ENCODE results near the gene MRPS18B. TPM values are rescaled to one million over a fixed set of nuclear protein-coding genes. Genes with fewer than 3 reads are reported as not detected.

MRPS18B gene
- total and polyA plus RNA-seq, 11 donors, result 84.2 to 219 (median 122) TPM

- ATAC-seq (peak; percentile 68 to 88 (median 84)), DNase-seq (peak; percentile 69 to 87 (median 81))
- H3K27me3 ChIP-seq, result no peaks in the 10 kb centered on the region
- H3K36me3 ChIP-seq, result peaks cover 0 to 56% (median 35%) of the 10 kb centered on the region in 9 donors
- H3K27ac ChIP-seq, result peak overlapping the region; percentile 90 to 99 (median 96)
- H3K9me3 ChIP-seq, result no peaks in the 10 kb centered on the region
- intact Hi-C loops (cut with DNase I), result no loop called here
- H3K4me1 ChIP-seq, result peaks cover 0 to 33% (median 13%) of the 10 kb centered on the region in 12 donors
- peak overlapping the region; percentile 69 to 100 (median 90) for H3K4me3 ChIP-seq
- WGBS, 4 donors, result 0 to 2% (median 1%) methylated on average over 14 to 78 of the region's 78 CpGs
- TF ChIP-seq CTCF (IDR thresholded peaks at IDR 0.05) (no peak), POLR2A (IDR thresholded peaks at IDR 0.05) (peak in 1 of 2 donors; percentile 48)
Observed at GRCh38 chr6:30647242-30648116, 29.8 kb downstream of the MRPS18B start.

- DNase-seq (no peak), ATAC-seq (no peak)
- Histone ChIP-seq H3K4me1 (peaks cover 0 to 25% (median 10%) of the 10 kb centered on the region in 12 donors), H3K9me3 (no peaks in the 10 kb centered on the region), H3K4me3 (no peak overlapping the region), H3K27ac (no peak overlapping the region), H3K27me3 (no peaks in the 10 kb centered on the region), H3K36me3 (peaks cover 8 to 69% (median 61%) of the 10 kb centered on the region in 9 donors)
- intact Hi-C loops (cut with DNase I), result no loop called here
- 86 to 92% (median 88%) methylated on average over 12 of the region's 12 CpGs for WGBS, 4 donors
- TF ChIP-seq CTCF (IDR thresholded peaks at IDR 0.05) (no peak), POLR2A (IDR thresholded peaks at IDR 0.05) (no peak)
Observed at GRCh38 chr6:30651143-30651542, 33.5 kb downstream of the MRPS18B start.

- ATAC-seq (no peak), DNase-seq (no peak)
- Histone ChIP-seq H3K27ac (no peak overlapping the region), H3K36me3 (peaks cover 8 to 100% (median 95%) of the 10 kb centered on the region in 9 donors), H3K4me1 (peaks cover 0 to 6% (median 0%) of the 10 kb centered on the region in 12 donors), H3K27me3 (no peaks in the 10 kb centered on the region), H3K4me3 (no peak overlapping the region), H3K9me3 (no peaks in the 10 kb centered on the region)
- 89 to 92% (median 89%) methylated on average over 19 of the region's 19 CpGs for WGBS, 4 donors
- TF ChIP-seq CTCF (IDR thresholded peaks at IDR 0.05), result no peak
- TF ChIP-seq POLR2A (IDR thresholded peaks at IDR 0.05), result no peak
- intact Hi-C loops (cut with DNase I), result no loop called here
Observed at GRCh38 chr6:30654798-30655742, 37.4 kb downstream of the MRPS18B start.

- intact Hi-C loops (cut with DNase I), result no loop called here
- TF ChIP-seq POLR2A (IDR thresholded peaks at IDR 0.05) (no peak), CTCF (IDR thresholded peaks at IDR 0.05) (no peak)
- H3K4me3 ChIP-seq, result no peak overlapping the region
- H3K27me3 ChIP-seq, result no peaks in the 10 kb centered on the region
- ATAC-seq, result no peak
- H3K9me3 ChIP-seq, result no peaks in the 10 kb centered on the region
- H3K36me3 ChIP-seq, result peaks cover 8 to 100% (median 100%) of the 10 kb centered on the region in 9 donors
- 94 to 98% (median 95%) methylated on average over 3 of the region's 3 CpGs for WGBS, 4 donors
- DNase-seq, result no peak
- H3K4me1 ChIP-seq, result peaks cover 0 to 6% (median 0%) of the 10 kb centered on the region in 12 donors
- no peak overlapping the region for H3K27ac ChIP-seq
Observed at GRCh38 chr6:30655743-30656094, 38.1 kb downstream of the MRPS18B start.
